T-helper 22 cell (primary cell): ENCODE data around the gene SECTM1.

Experiments
- DNase-seq: peaks from one replicate; pipeline ENCODE4 v3.0.0-alpha.2; 2020; ENCODE audit warnings: low read depth

The SECTM1 gene

GRCh38 chr17:82278786-82279391 lies 54.7 kb downstream of the SECTM1 start:
- no peak for DNase-seq

DNA sequence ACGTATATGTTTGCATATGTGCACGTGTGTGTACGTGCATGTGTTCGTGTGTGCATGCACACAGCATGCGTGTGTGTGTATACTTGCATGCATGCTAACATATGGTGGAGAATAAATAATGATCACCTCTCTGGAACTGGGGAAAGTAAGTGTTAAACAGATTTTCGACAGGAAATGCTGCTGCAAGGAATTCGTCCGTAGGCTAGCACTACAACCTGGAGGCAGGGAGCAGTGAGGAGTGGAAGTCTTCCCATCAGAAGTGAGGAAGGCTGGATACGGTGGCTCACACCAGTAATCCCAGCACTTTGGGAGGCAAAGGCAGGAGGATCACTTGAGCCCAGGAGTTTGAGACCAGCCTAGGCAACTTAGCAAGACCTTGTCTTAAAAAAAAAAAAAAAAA lies 55.3 kb downstream of the SECTM1 start:
- no peak for DNase-seq

- no peak for DNase-seq
Measured at GRCh38 chr17:82277851-82278250, 55.7 kb downstream of the SECTM1 start.

- DNase-seq = no peak
Measured at GRCh38 chr17:82276938-82277337, 56.6 kb downstream of the SECTM1 start.

DNA sequence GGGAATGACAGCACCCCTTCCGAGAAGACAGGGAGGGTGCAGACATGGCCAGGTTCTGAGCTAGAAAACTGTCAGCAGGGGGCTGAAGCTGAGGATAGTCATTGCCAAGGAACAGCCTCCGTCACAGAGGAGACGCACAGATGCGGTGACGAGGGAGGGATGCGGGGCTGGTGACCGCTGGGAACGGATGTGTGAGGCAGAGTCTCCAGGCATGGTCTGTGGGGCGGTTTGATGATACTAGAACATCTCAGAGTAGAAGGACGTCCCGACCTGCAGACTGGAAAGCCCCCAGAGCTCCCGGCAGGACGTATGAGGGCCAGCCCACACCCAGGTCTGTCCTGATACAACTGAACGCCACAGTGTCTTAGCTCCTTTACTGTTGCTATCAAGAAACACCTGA lies 58.2 kb downstream of the SECTM1 start:
- DNase-seq = no peak

DNA sequence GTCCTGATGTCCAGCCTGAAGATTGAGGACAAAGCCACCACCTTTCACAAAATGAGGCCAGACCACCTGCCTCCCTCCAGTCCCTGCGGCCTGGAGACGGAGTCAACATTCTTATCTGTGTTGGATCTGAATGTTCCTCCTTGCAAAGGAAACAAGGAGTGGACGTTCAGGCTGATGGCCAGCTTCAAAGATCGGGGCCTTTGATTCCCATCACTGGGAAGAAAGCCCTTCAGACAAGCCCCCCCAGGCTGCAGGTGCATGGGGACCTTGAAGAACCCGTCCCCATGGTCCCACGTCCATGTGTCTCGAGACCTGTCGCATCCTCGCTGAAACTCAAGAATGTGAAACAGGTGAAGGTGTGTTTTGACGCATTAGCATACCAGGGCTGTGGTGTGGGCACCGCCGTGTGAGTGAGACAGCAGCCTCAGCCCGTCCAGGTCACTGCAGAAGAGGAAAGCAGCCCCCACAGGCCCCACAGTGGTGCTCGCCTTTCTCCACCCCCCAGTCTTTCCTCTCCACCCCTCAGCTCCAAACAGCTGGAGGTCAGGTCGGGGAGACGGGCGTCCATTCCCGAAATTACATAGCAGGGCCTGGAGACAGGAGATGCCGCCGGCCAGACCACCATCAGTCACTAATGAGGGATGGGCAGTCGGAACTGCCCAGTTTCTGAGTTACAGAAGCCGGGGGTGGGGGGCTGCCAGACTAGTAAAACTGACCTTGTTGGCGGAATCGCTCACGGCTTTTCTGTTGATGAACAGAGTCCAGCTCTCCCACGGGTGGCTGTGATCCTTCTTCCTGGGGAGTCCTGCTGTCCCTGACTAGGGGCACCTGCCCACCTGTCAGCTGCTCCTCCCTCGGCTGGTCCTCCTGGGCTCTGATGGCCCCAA lies 59.2 kb downstream of the SECTM1 start:
- DNase-seq = no peak

DNA sequence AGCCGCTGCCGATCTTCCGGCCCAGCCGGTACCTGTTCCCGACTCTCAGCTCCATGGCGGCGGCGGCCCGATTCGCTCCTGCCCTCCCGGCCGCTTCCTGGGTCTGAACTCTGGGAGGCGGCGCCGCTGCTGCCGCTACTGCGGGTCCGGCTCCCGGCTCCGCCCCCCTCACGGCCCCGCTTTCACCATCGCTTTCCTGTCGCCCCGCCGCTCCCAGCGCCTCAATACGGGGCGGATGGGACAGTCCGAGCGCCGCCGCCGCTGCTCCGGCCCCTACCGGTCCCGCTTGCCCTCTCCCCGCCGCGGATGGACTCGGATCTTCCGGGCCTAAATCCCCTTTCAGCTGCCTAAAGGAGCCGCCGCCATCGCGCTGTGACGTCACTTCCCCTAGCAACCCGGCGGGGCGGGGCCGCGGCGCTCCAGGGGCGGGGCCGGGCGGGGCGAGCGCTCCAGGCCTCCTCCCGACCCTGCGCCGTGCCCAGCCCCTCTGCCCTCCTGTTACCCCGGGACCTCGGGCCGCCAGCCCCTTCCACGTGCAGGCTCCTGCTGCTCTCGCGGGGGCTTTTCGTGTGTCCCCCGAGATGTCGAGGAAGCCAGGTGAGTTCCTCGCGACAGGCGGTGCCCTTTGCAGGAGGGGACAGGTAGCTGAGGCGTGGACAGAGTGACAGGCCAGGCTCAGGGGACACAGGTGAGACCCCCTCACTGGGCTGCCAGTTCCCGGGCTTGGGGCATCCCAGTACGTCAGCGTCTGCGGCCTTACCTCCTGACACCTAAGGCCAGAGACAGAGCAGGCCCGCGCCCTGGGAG lies 60.0 kb downstream of the SECTM1 start, which contains the start of gene CSNK1D:
TSS of gene CSNK1D (minus strand) at position 374 of the 807 bp plus-strand sequence. CDS start at position 55, 319 bp downstream.
- DNase-seq = peak; percentile 83

GRCh38 chr17:82272495-82273326 lies 60.9 kb downstream of the SECTM1 start:
- peak; percentile 25 for DNase-seq

GRCh38 chr17:82271401-82271800 lies 62.2 kb downstream of the SECTM1 start:
- no peak for DNase-seq
